GM19043 (cell line): Measurements from ENCODE around the gene MPC2.

Source experiments
- ATAC-seq: cut with Tn5 transposase; IDR thresholded peaks from one replicate; pipeline ENCODE4 v1.9.1; 2021; ENCODE audit warnings: low read depth; ENCODE audit not compliant: unreplicated experiment

The MPC2 gene

GRCh38 chr1:167936930-167937708 is at the start of gene MPC2:
MPC2 (minus strand) TSS chr1:167937072; CDS start chr1:167935841, 1,231 bp downstream.
- ATAC-seq: peak; percentile 1

- no peak for ATAC-seq
Measured at GRCh38 chr1:167984886-167985489, 48.1 kb upstream of the MPC2 start.

GRCh38 chr1:167983797-167984420 is 47.0 kb upstream of the MPC2 start:
- ATAC-seq: no peak

GRCh38 chr1:167981933-167982332 is 45.1 kb upstream of the MPC2 start:
- no peak for ATAC-seq

- ATAC-seq: no peak
Measured at GRCh38 chr1:167977245-167977644, 40.4 kb upstream of the MPC2 start.

- ATAC-seq: no peak
Measured at GRCh38 chr1:167974698-167975097, 37.8 kb upstream of the MPC2 start.

GRCh38 chr1:167973832-167974231 is 37.0 kb upstream of the MPC2 start:
- ATAC-seq: no peak

GRCh38 chr1:167968569-167968968 is 31.7 kb upstream of the MPC2 start:
- no peak for ATAC-seq

GRCh38 chr1:167966050-167966449 is 29.2 kb upstream of the MPC2 start:
- no peak for ATAC-seq

GRCh38 chr1:167964646-167965045 is 27.8 kb upstream of the MPC2 start:
- ATAC-seq: no peak

GRCh38 chr1:167957710-167958109 is 20.8 kb upstream of the MPC2 start:
- no peak for ATAC-seq

- ATAC-seq: no peak
Measured at GRCh38 chr1:167955915-167956314, 19.0 kb upstream of the MPC2 start.

GRCh38 chr1:167950569-167950968 is 13.7 kb upstream of the MPC2 start:
- ATAC-seq: no peak

- ATAC-seq: no peak
Measured at GRCh38 chr1:167949785-167950184, 12.9 kb upstream of the MPC2 start.

GRCh38 chr1:167947733-167948132 is 10.9 kb upstream of the MPC2 start:
- ATAC-seq: no peak

- no peak for ATAC-seq
Measured at GRCh38 chr1:167943541-167943940, 6.7 kb upstream of the MPC2 start.

- no peak for ATAC-seq
Measured at GRCh38 chr1:167940264-167940663, 3.4 kb upstream of the MPC2 start.

GRCh38 chr1:167938080-167938636 is 1.3 kb upstream of the MPC2 start:
- no peak for ATAC-seq

GRCh38 chr1:167937709-167938010 is 788 bp upstream of the MPC2 start:
- no peak for ATAC-seq

GRCh38 chr1:167936068-167936929 is 573 bp downstream of the MPC2 start, which contains the start of gene DCAF6:
DCAF6 (plus strand) TSS chr1:167936683; CDS start chr1:167936912, 229 bp downstream.
- peak; percentile 73 for ATAC-seq
